ENCODE measurements around the gene MISP3. TPM values are rescaled to one million over a fixed set of nuclear protein-coding genes. Genes with fewer than 3 reads are reported as not detected.

Gene MISP3
- total RNA-seq, 1 donor: 1.1 TPM

GRCh38 chr19:14053032-14053431 is 19.6 kb upstream of the MISP3 start:
- DNase-seq (ENCODE audit: low read depth in 2 of 3, low spot score in 2 of 3): no peak

GRCh38 chr19:14053500-14053899 is 19.1 kb upstream of the MISP3 start:
- no peak for DNase-seq (ENCODE audit: low read depth in 2 of 3, low spot score in 2 of 3)

- DNase-seq (ENCODE audit: low read depth in 2 of 3, low spot score in 2 of 3): no peak
These were observed 18.5 kb upstream of the MISP3 start for GRCh38 chr19:14054099-14054498.

GRCh38 chr19:14054721-14055120 is 17.9 kb upstream of the MISP3 start:
- DNase-seq (ENCODE audit: low read depth in 2 of 3, low spot score in 2 of 3): no peak

GRCh38 chr19:14055396-14055795 is 17.2 kb upstream of the MISP3 start:
- no peak for DNase-seq (ENCODE audit: low read depth in 2 of 3, low spot score in 2 of 3)

GRCh38 chr19:14056069-14056666 is 16.4 kb upstream of the MISP3 start:
- DNase-seq (ENCODE audit: low read depth in 2 of 3, low spot score in 2 of 3): no peak

- no peak for DNase-seq (ENCODE audit: low read depth in 2 of 3, low spot score in 2 of 3)
These were observed 15.7 kb upstream of the MISP3 start for GRCh38 chr19:14056741-14057356.

- no peak for DNase-seq (ENCODE audit: low read depth in 2 of 3, low spot score in 2 of 3)
These were observed 14.1 kb upstream of the MISP3 start for GRCh38 chr19:14058182-14059092.

- peak in 2 of 3 donors; percentile 50 to 67 for DNase-seq (ENCODE audit: low read depth in 2 of 3, low spot score in 2 of 3)
These were observed 13.5 kb upstream of the MISP3 start for GRCh38 chr19:14059093-14059480.

- no peak for DNase-seq (ENCODE audit: low read depth in 2 of 3, low spot score in 2 of 3)
These were observed 12.9 kb upstream of the MISP3 start for GRCh38 chr19:14059652-14060155.

- DNase-seq (ENCODE audit: low read depth in 2 of 3, low spot score in 2 of 3): no peak
These were observed 11.4 kb upstream of the MISP3 start for GRCh38 chr19:14061081-14061749.

GRCh38 chr19:14061751-14062557 is 10.6 kb upstream of the MISP3 start, which contains the start of gene PALM3:
Gene PALM3 (minus strand): TSS chr19:14062076. CDS start chr19:14061980, 96 bp downstream.
- DNase-seq (ENCODE audit: low read depth in 2 of 3, low spot score in 2 of 3): no peak

GRCh38 chr19:14062558-14062855 is 10.1 kb upstream of the MISP3 start:
- no peak for DNase-seq (ENCODE audit: low read depth in 2 of 3, low spot score in 2 of 3)

- DNase-seq (ENCODE audit: low read depth in 2 of 3, low spot score in 2 of 3): no peak
These were observed 9.5 kb upstream of the MISP3 start for GRCh38 chr19:14063105-14063504.

- DNase-seq (ENCODE audit: low read depth in 2 of 3, low spot score in 2 of 3): peak in 1 of 3 donors; percentile 23
These were observed 6.5 kb upstream of the MISP3 start for GRCh38 chr19:14066134-14066533.

GRCh38 chr19:14070268-14071050 is 2.1 kb upstream of the MISP3 start:
- no peak for DNase-seq (ENCODE audit: low read depth in 2 of 3, low spot score in 2 of 3)

GRCh38 chr19:14073261-14073924 is 807 bp downstream of the MISP3 start:
- peak; percentile 68 to 79 (median 73) for DNase-seq (ENCODE audit: low read depth in 2 of 3, low spot score in 2 of 3)

GRCh38 chr19:14073925-14074838 is 1.6 kb downstream of the MISP3 start:
- no peak for DNase-seq (ENCODE audit: low read depth in 2 of 3, low spot score in 2 of 3)
